Mesodermal cell (in vitro differentiated cells): ENCODE measurements around the gene DTD2.

ENCODE experiments used
- H3K27ac ChIP-seq: 2 replicates; pipeline ENCODE4 v1.7.0; 2013; ENCODE audit warnings: mild to moderate bottlenecking, low read depth, low read length, moderate library complexity; ENCODE audit not compliant: severe bottlenecking
- H3K36me3 ChIP-seq: 2 replicates; pipeline ENCODE4 v1.7.1; 2013; ENCODE audit warnings: mild to moderate bottlenecking, low read length, moderate library complexity; ENCODE audit not compliant: control insufficient read depth, insufficient read depth
- H3K4me1 ChIP-seq: one replicate; pipeline ENCODE4 v1.7.1; 2013; ENCODE audit warnings: mild to moderate bottlenecking, low read length; ENCODE audit not compliant: insufficient read depth, control insufficient read depth, poor library complexity, severe bottlenecking
- H3K4me3 ChIP-seq: 2 replicates; pipeline ENCODE4 v1.7.0; 2013; ENCODE audit warnings: low read length, control low read depth, mild to moderate bottlenecking; ENCODE audit not compliant: insufficient read depth, poor library complexity, severe bottlenecking; ENCODE audit errors: extremely low read depth
- H3K9me3 ChIP-seq: 2 replicates; pipeline ENCODE4 v1.7.1; 2013; ENCODE audit warnings: mild to moderate bottlenecking, low read length, moderate library complexity; ENCODE audit not compliant: control insufficient read depth
- WGBS, 2 experiments: methylation state at CpG; one replicate each; pipeline ENCODE4 v1.1.5; 2013; ENCODE audit warnings: missing lambda C conversion rate in 2 of 2; ENCODE audit not compliant: insufficient coverage in 2 of 2; 5-methylcytosine and 5-hydroxymethylcytosine counted together

Gene DTD2

DNA sequence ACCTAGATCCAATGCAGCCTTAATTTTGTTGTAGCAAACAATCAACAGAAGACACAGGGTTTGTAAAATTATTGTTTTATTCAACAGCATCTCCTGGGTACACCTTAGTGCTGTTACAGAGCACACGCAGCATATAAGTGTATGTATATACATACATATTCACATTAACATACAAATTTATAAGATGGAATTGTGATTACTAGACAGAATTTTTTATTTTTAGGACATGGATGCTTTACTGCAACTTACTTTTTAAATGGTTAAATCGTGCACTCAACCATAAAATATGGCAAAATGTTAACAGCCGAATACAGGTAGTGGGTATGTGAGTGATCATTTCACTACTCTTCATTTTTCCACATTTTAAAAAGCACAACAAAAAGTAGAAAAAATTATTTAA, 53.6 kb downstream of the DTD2 start:
- Histone ChIP-seq H3K27ac (no peak overlapping the region), H3K4me3 (no peak overlapping the region), H3K9me3 (no peaks in the 10 kb centered on the region), H3K36me3 (peaks cover 12% of the 10 kb centered on the region), H3K4me1 (no peaks in the 10 kb centered on the region)
- WGBS, 2 experiments, result no CpG with 5 or more reads among the region's 3 CpGs

DNA sequence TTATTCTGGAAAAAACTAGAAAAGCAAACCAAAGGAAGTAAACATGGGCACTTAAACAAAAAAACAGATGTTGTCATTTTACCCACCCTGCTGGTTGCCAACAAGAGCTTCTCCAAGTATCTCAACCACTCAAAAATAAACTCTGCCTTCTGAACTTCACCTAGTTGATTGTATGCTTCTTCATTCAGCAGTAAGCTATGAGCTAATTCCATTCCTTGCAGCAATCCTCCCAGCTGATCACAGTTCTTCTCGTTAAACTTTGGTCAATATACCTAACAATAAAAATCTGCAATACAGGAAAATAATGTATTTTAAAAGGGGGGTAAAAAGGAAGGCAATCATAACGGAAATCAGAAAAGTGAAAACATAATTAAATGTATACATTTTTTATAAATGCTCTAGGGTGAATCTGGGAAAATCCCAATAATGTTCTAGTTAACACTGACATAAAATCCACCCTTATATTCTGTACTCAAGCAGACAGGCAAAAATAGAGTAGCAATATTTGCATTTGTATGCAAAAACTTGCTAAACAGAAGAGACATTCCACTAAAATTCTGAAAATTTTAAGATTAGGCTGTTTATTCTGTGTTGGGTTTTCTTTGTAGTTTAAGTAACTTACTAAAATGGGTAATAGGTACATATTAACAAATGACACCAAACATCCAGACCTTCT, 54.4 kb downstream of the DTD2 start:
- Histone ChIP-seq H3K27ac (no peak overlapping the region), H3K36me3 (peaks cover 18% of the 10 kb centered on the region), H3K4me3 (no peak overlapping the region), H3K4me1 (no peaks in the 10 kb centered on the region), H3K9me3 (no peaks in the 10 kb centered on the region)
- whole genome bisulfite sequencing, 2 experiments, result no CpG with 5 or more reads among the region's 2 CpGs

DNA sequence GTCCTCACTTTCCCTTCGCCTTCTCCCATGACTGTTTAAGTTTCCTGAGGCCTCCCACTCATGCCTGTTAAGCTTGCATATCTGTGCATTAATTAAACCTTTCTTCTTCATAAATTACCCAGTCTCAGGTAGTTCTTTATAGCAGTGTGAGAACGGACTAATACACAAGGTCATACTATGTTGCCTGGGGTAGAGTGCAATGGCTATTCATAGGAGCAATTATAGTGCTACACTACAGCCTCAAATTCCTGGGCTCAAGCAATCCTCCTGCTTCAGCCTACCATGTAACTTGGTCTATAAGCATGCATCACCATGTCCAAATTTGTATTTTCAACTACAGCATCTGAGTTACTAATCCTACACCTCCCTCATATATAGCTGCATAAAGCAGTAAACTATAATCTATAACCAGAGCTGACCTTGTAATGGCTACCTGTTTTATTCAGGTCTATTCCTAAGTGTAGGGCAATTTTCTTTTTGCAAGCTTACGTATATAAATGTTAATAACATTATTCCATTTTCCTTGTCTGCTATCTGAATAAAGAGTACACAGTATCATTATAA, 55.9 kb downstream of the DTD2 start:
- Histone ChIP-seq H3K9me3 (no peaks in the 10 kb centered on the region), H3K36me3 (peaks cover 24% of the 10 kb centered on the region), H3K27ac (no peak overlapping the region), H3K4me3 (no peak overlapping the region), H3K4me1 (no peaks in the 10 kb centered on the region)
- WGBS, 2 experiments, result 78 to 100% methylated on average over 1 of the region's 3 CpGs

DNA sequence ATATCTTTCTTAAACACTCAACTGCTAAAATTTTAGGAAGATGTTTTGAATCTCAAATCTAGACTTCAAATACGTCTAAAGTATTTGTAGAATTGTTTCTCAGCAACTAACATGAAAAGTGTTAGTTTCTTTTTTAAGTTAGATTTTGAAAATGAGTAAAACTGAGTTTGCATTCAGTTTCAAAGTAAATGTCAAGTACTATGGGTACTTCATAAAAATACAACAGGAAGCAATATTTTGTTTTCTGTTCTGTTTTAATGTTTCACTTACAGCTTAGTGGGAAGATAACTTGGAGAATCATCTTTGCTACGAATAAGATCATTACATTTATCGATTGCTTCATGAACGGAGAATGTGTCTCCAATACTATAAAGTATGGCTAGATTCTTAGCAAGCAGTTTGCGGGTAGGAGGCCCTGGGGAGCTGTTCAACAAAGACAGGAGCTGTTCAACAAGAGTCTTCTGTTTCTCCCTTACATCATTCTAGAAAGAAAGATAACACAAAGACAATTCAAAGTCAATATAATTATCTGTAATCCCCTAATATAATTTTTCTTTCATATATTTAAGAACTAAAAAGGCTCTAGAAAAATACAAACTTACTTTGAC, 57.2 kb downstream of the DTD2 start:
- Histone ChIP-seq H3K9me3 (no peaks in the 10 kb centered on the region), H3K4me1 (no peaks in the 10 kb centered on the region), H3K27ac (no peak overlapping the region), H3K4me3 (no peak overlapping the region), H3K36me3 (peaks cover 33% of the 10 kb centered on the region)
- 93 to 95% methylated on average over 2 to 3 of the region's 5 CpGs for WGBS, 2 experiments
